NCI-H1436 (cell line): Measurements from ENCODE around the gene SLC41A1.
"Not testable (repeated sequence)": the region's sequence is repeated elsewhere in the genome, so short reads cannot be mapped to it uniquely, and the experiment has no call there.

ENCODE experiments used
- DNase-seq: peaks from one replicate; lab custom pipeline; 2025; lab: John Stamatoyannopoulos, UW

Gene SLC41A1

GRCh38 chr1:205812878-205813754, at the start of gene SLC41A1:
Gene SLC41A1, minus strand, starts transcription at chr1:205813198. Its CDS starts 2,757 bp downstream, at chr1:205810441.
- peak; percentile 96 for DNase-seq

- no peak for DNase-seq
Observed at GRCh38 chr1:205861540-205861939, 48.5 kb upstream of the SLC41A1 start.

- no peak for DNase-seq
Observed at GRCh38 chr1:205858141-205858961, 45.4 kb upstream of the SLC41A1 start.

- not testable (repeated sequence) for DNase-seq
Observed at GRCh38 chr1:205857501-205857900, 44.5 kb upstream of the SLC41A1 start.

GRCh38 chr1:205856433-205856832, 43.4 kb upstream of the SLC41A1 start:
- DNase-seq = no peak

- DNase-seq = no peak
Observed at GRCh38 chr1:205852969-205853368, 40.0 kb upstream of the SLC41A1 start.

- no peak for DNase-seq
Observed at GRCh38 chr1:205851993-205852392, 39.0 kb upstream of the SLC41A1 start.

GRCh38 chr1:205849619-205850355, 36.8 kb upstream of the SLC41A1 start, which contains the start of gene PM20D1:
Gene PM20D1, minus strand, starts transcription at chr1:205850132. Its CDS starts 60 bp downstream, at chr1:205850072.
- DNase-seq = no peak

- DNase-seq = no peak
Observed at GRCh38 chr1:205843036-205843859, 30.2 kb upstream of the SLC41A1 start.

- DNase-seq = no peak
Observed at GRCh38 chr1:205842229-205842628, 29.2 kb upstream of the SLC41A1 start.

- DNase-seq = no peak
Observed at GRCh38 chr1:205840146-205840923, 27.3 kb upstream of the SLC41A1 start.

GRCh38 chr1:205837382-205837970, 24.5 kb upstream of the SLC41A1 start:
- no peak for DNase-seq

- DNase-seq = no peak
Observed at GRCh38 chr1:205834751-205835150, 21.8 kb upstream of the SLC41A1 start.

GRCh38 chr1:205832326-205832751, 19.3 kb upstream of the SLC41A1 start:
- no peak for DNase-seq

GRCh38 chr1:205827623-205828022, 14.6 kb upstream of the SLC41A1 start:
- DNase-seq = no peak

GRCh38 chr1:205826995-205827394, 14.0 kb upstream of the SLC41A1 start:
- DNase-seq = no peak

- no peak for DNase-seq
Observed at GRCh38 chr1:205826016-205826806, 13.2 kb upstream of the SLC41A1 start.

GRCh38 chr1:205824180-205824579, 11.2 kb upstream of the SLC41A1 start:
- no peak for DNase-seq

- not testable (repeated sequence) for DNase-seq
Observed at GRCh38 chr1:205823260-205823659, 10.3 kb upstream of the SLC41A1 start.
